Peyer's patch (tissue), 4 donors: Measurements from ENCODE around the gene ADGRL3. TPM values are rescaled to one million over a fixed set of nuclear protein-coding genes. Genes with fewer than 3 reads are reported as not detected.

Experiments
- DNase-seq, 3 donors: peaks; one replicate each; pipeline ENCODE4 v3.0.0-alpha.2; 2017 to 2019
- H3K27ac ChIP-seq, 4 donors: fragments of 200-600 bp; sonication (generic); one replicate each; pipeline ENCODE4 v1.5.1; 2016 to 2019
- H3K27me3 ChIP-seq, 2 donors: fragments of 200-600 bp; sonication (generic); one replicate each; pipeline ENCODE4 v1.5.1; 2019
- H3K36me3 ChIP-seq, 3 donors: fragments of 200-600 bp; sonication (generic); one replicate each; pipeline ENCODE4 v1.5.1; 2016 to 2019
- H3K4me1 ChIP-seq, 4 donors: fragments of 200-600 bp; sonication (generic); one replicate each; pipeline ENCODE4 v1.5.1; 2016 to 2019
- H3K4me3 ChIP-seq, 4 donors: fragments of 200-600 bp; sonication (generic); 1 replicate in 3 of 4; 2 replicates in 1 of 4; pipeline ENCODE4 v1.5.1; 2016 to 2019; ENCODE audit warnings: mild to moderate bottlenecking in 1 of 4
- H3K9me3 ChIP-seq, 4 donors: fragments of 200-600 bp; sonication (generic); one replicate each; pipeline ENCODE4 v1.5.1; 2016 to 2019; ENCODE audit warnings: mild to moderate bottlenecking in 1 of 4
- POLR2A ChIP-seq, 2 donors: fragments of 450-650 bp; IDR thresholded peaks; one replicate each; pipeline ENCODE4 v1.5.1; 2017; ENCODE audit warnings: antibody characterized with exemption in 2 of 2, mild to moderate bottlenecking in 2 of 2, moderate library complexity in 2 of 2
- small RNA-seq, 2 donors: library from RNA; depleted of rRNA; stranded (forward); fragments of <200 nt; gene quantifications; one replicate each; pipeline ENCODE3, GENCODE V24; 2016
- total RNA-seq, 4 donors: library from RNA; depleted of rRNA; stranded (reverse); fragments of >200 nt; gene quantifications; one replicate each; pipeline ENCODE4 v1.1.0, GENCODE V29; 2016
- TF ChIP-seq, protein P1 (sequence below), 6 experiments: fragments of 450-650 bp in 4 of 6; fragments of 200-600 bp in 2 of 6; sonication (generic) in 1 of 6; IDR thresholded peaks; one replicate each; pipeline ENCODE4 v1.5.1; 2017 to 2019; ENCODE audit warnings: antibody characterized with exemption in 6 of 6, mild to moderate bottlenecking in 3 of 6, moderate library complexity in 1 of 6

ADGRL3 gene
- total RNA-seq, 4 donors from 2014 or later = 3.7 to 39.6 (median 9.1) TPM

DNA sequence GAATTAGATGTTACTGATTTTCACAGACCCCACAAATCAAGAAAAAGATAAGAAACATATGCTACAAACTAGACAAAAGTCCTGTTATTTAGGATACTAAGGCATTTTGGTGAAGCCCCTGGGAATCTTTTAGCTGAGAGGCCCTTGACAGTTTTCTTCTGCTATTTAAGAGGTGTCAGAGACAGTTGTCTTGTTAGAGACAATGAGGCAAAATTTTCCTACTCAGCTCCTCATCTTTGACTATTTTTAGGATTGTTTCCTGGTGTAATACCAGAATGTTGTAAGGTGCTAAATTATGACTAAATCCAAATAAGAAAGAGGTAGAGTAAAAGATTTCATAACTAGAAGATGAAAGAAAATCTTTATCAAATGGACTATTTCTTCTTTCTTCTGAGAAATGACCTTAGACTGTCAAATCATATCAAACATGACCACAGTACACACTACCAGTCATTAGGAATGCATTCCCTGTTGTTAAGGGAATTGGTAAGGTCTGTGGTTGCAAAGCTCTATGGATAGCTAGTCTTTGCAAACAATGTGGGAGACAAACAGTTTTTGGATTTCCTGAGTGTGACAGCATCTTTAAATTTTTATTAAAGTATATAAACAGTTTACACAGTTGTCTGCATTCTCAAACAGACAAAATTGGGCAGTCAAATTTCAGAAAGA, 926.1 kb downstream of the ADGRL3 start:
- DNase-seq = no peak
- no peak overlapping the region for H3K4me3 ChIP-seq
- no peak for TF ChIP-seq POLR2A (IDR thresholded peaks at IDR 0.05)
- TF ChIP-seq, protein P1, sequence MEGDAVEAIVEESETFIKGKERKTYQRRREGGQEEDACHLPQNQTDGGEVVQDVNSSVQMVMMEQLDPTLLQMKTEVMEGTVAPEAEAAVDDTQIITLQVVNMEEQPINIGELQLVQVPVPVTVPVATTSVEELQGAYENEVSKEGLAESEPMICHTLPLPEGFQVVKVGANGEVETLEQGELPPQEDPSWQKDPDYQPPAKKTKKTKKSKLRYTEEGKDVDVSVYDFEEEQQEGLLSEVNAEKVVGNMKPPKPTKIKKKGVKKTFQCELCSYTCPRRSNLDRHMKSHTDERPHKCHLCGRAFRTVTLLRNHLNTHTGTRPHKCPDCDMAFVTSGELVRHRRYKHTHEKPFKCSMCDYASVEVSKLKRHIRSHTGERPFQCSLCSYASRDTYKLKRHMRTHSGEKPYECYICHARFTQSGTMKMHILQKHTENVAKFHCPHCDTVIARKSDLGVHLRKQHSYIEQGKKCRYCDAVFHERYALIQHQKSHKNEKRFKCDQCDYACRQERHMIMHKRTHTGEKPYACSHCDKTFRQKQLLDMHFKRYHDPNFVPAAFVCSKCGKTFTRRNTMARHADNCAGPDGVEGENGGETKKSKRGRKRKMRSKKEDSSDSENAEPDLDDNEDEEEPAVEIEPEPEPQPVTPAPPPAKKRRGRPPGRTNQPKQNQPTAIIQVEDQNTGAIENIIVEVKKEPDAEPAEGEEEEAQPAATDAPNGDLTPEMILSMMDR (IDR thresholded peaks at IDR 0.05) = no peak
- H3K27me3 ChIP-seq = no peaks in the 10 kb centered on the region
- no peaks in the 10 kb centered on the region for H3K9me3 ChIP-seq
- H3K4me1 ChIP-seq = no peaks in the 10 kb centered on the region
- no peaks in the 10 kb centered on the region for H3K36me3 ChIP-seq
- H3K27ac ChIP-seq = no peak overlapping the region

Small RNA genes lying within 50 kb of the gene (small RNA-seq; reads per million reads assigned to genes)
- 0 reads per million in 2 donors for gene RF00019
